ENCODE results near the gene RMRP. TPM values are rescaled to one million over a fixed set of nuclear protein-coding genes. Genes with fewer than 3 reads are reported as not detected.

Gene RMRP
- total and polyA plus RNA-seq, 12 donors: 885 to 23,366 (median 6,693) TPM; not detected in 1

- Histone ChIP-seq H3K27ac (peak overlapping the region in 3 of 5 donors; percentile 48 to 80 (median 76)), H3K27me3 (no peaks in the 10 kb centered on the region), H3K4me1 (replicated peaks in 1 of 2) (peaks cover 19 to 44% of the 10 kb centered on the region in 2 donors), H3K36me3 (replicated peaks in 1 of 2) (peaks cover 0 to 74% of the 10 kb centered on the region in 2 donors), H3K9me3 (replicated peaks in 1 of 3) (no peaks in the 10 kb centered on the region), H3K4me3 (no peak overlapping the region)
- 58 to 70% (median 62%) methylated on average over 2 to 5 of the region's 5 CpGs for WGBS, 4 donors
- intact Hi-C loops (cut with DNase I): loop anchor here in 1 of 2 donors (5.0 kb wide), 1 partner anchor 36 kb away; no protein-coding TSS in a partner anchor
- TF ChIP-seq POLR2A (IDR thresholded peaks at IDR 0.05) (no peak), CTCF (IDR thresholded peaks at IDR 0.05) (no peak)
- DNase-seq: peak in 1 of 7 donors; percentile 16
Measured at GRCh38 chr9:35698231-35698630, 40.4 kb upstream of the RMRP start.

- TF ChIP-seq CTCF (IDR thresholded peaks at IDR 0.05): no peak
- TF ChIP-seq POLR2A (IDR thresholded peaks at IDR 0.05): no peak
- intact Hi-C loops (cut with DNase I): loop anchor here in 1 of 2 donors (5.0 kb wide), 1 partner anchor 35 kb away; no protein-coding TSS in a partner anchor
- Histone ChIP-seq H3K27ac (peak overlapping the region in 3 of 5 donors; percentile 17 to 80 (median 74)), H3K4me3 (no peak overlapping the region), H3K9me3 (replicated peaks in 1 of 3) (no peaks in the 10 kb centered on the region), H3K27me3 (no peaks in the 10 kb centered on the region), H3K4me1 (replicated peaks in 1 of 2) (peaks cover 19 to 44% of the 10 kb centered on the region in 2 donors), H3K36me3 (replicated peaks in 1 of 2) (peaks cover 0 to 67% of the 10 kb centered on the region in 2 donors)
- 72 to 82% (median 79%) methylated on average over 14 of the region's 14 CpGs for WGBS, 4 donors
- DNase-seq: no peak
Measured at GRCh38 chr9:35697486-35697885, 39.7 kb upstream of the RMRP start.

GRCh38 chr9:35696520-35697215 is 38.8 kb upstream of the RMRP start:
- Histone ChIP-seq H3K9me3 (replicated peaks in 1 of 3) (no peaks in the 10 kb centered on the region), H3K36me3 (replicated peaks in 1 of 2) (peaks cover 0 to 59% of the 10 kb centered on the region in 2 donors), H3K27ac (peak overlapping the region in 3 of 5 donors; percentile 17 to 74 (median 74)), H3K4me3 (no peak overlapping the region), H3K4me1 (replicated peaks in 1 of 2) (peaks cover 19 to 45% of the 10 kb centered on the region in 2 donors), H3K27me3 (no peaks in the 10 kb centered on the region)
- peak; percentile 64 to 85 (median 71) for DNase-seq
- WGBS, 4 donors: 30 to 37% (median 33%) methylated on average over 9 of the region's 9 CpGs
- TF ChIP-seq POLR2A (IDR thresholded peaks at IDR 0.05): no peak
- TF ChIP-seq CTCF (IDR thresholded peaks at IDR 0.05): peak; percentile 72 to 85 (median 84)
- intact Hi-C loops (cut with DNase I): loop anchor here in 1 of 2 donors (5.0 kb wide), 1 partner anchor 34 kb away; no protein-coding TSS in a partner anchor

GRCh38 chr9:35695943-35696401 is 38.2 kb upstream of the RMRP start:
- H3K27ac ChIP-seq: peak overlapping the region in 2 of 5 donors; percentile 74
- H3K36me3 ChIP-seq (replicated peaks in 1 of 2): peaks cover 0 to 52% of the 10 kb centered on the region in 2 donors
- intact Hi-C loops (cut with DNase I): loop anchor here in 1 of 2 donors (5.0 kb wide), 1 partner anchor 34 kb away; no protein-coding TSS in a partner anchor

More at GRCh38 chr9:35695943-35696401, 38.2 kb upstream of the RMRP start:
- Histone ChIP-seq H3K27me3 (no peaks in the 10 kb centered on the region), H3K9me3 (replicated peaks in 1 of 3) (no peaks in the 10 kb centered on the region), H3K4me1 (replicated peaks in 1 of 2) (peaks cover 19 to 47% of the 10 kb centered on the region in 2 donors), H3K4me3 (no peak overlapping the region)
- WGBS, 4 donors: 59 to 79% (median 63%) methylated on average over 3 of the region's 3 CpGs
- DNase-seq: peak in 2 of 7 donors; percentile 41 to 65
- no peak for TF ChIP-seq CTCF (IDR thresholded peaks at IDR 0.05)
